Osteocyte (in vitro differentiated cells): Measurements from ENCODE around the gene PAX5. TPM values are rescaled to one million over a fixed set of nuclear protein-coding genes. Genes with fewer than 3 reads are reported as not detected.

Experiments used
- DNase-seq: peaks from one replicate; pipeline ENCODE4 v3.0.0; 2021; ENCODE audit warnings: mixed read lengths; ENCODE audit not compliant: unreplicated experiment; ENCODE audit errors: extremely low spot score
- H3K27ac Mint-ChIP-seq: one replicate; pipeline ENCODE4 v1.8.0; 2021; ENCODE audit warnings: mild to moderate bottlenecking, mixed read lengths; ENCODE audit not compliant: unreplicated experiment
- H3K27me3 Mint-ChIP-seq: one replicate; pipeline ENCODE4 v1.8.0; 2021; ENCODE audit warnings: mixed read lengths; ENCODE audit not compliant: unreplicated experiment
- H3K36me3 Mint-ChIP-seq: one replicate; pipeline ENCODE4 v1.8.0; 2021; ENCODE audit warnings: mixed read lengths; ENCODE audit not compliant: unreplicated experiment
- H3K4me1 Mint-ChIP-seq: one replicate; pipeline ENCODE4 v1.8.0; 2021; ENCODE audit warnings: mixed read lengths; ENCODE audit not compliant: unreplicated experiment
- H3K4me3 Mint-ChIP-seq: one replicate; pipeline ENCODE4 v1.8.0; 2021; ENCODE audit warnings: mild to moderate bottlenecking, moderate library complexity, mixed read lengths; ENCODE audit not compliant: unreplicated experiment
- H3K9me3 Mint-ChIP-seq: one replicate; pipeline ENCODE4 v1.8.0; 2021; ENCODE audit warnings: mixed read lengths; ENCODE audit not compliant: unreplicated experiment
- total RNA-seq: library from RNA; stranded (reverse); gene quantifications from 2 replicates; pipeline ENCODE4 v1.2.1, GENCODE V29; 2021
- TF ChIP-seq, protein P1 (sequence below): fragments of 200-600 bp; sonication (generic); IDR thresholded peaks from 2 replicates; pipeline ENCODE4 v1.5.0; 2021; ENCODE audit warnings: antibody characterized with exemption, mild to moderate bottlenecking, moderate library complexity

PAX5 gene
- total RNA-seq, 1 donor from 2014 or later: not detected

DNA sequence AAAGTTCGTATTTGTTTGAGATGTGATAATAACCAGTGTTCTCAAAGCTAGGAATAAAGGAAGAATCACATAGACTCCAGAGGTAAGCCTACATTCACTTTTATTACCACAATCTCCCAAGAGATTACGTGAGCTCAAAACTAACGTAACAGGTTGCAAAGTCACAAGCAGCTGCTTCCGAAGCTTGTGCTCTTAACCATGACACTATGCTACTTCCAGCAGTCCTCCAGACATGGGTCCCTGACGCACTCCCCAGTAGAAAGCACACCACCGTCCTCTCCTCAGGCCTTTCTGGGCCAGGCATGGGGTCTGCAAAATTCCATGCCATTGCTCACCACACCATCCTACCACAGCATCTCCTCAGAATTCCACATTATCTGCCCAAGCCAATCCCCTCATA, 84.6 kb downstream of the PAX5 start:
- no peaks in the 10 kb centered on the region for H3K36me3 Mint-ChIP-seq
- H3K4me3 Mint-ChIP-seq: no peak overlapping the region
- H3K4me1 Mint-ChIP-seq: no peaks in the 10 kb centered on the region
- peaks cover 72% of the 10 kb centered on the region for H3K27me3 Mint-ChIP-seq
- no peak overlapping the region for H3K27ac Mint-ChIP-seq
- TF ChIP-seq, protein P1, sequence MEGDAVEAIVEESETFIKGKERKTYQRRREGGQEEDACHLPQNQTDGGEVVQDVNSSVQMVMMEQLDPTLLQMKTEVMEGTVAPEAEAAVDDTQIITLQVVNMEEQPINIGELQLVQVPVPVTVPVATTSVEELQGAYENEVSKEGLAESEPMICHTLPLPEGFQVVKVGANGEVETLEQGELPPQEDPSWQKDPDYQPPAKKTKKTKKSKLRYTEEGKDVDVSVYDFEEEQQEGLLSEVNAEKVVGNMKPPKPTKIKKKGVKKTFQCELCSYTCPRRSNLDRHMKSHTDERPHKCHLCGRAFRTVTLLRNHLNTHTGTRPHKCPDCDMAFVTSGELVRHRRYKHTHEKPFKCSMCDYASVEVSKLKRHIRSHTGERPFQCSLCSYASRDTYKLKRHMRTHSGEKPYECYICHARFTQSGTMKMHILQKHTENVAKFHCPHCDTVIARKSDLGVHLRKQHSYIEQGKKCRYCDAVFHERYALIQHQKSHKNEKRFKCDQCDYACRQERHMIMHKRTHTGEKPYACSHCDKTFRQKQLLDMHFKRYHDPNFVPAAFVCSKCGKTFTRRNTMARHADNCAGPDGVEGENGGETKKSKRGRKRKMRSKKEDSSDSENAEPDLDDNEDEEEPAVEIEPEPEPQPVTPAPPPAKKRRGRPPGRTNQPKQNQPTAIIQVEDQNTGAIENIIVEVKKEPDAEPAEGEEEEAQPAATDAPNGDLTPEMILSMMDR: no peak
- H3K9me3 Mint-ChIP-seq: no peaks in the 10 kb centered on the region
- no peak for DNase-seq

DNA sequence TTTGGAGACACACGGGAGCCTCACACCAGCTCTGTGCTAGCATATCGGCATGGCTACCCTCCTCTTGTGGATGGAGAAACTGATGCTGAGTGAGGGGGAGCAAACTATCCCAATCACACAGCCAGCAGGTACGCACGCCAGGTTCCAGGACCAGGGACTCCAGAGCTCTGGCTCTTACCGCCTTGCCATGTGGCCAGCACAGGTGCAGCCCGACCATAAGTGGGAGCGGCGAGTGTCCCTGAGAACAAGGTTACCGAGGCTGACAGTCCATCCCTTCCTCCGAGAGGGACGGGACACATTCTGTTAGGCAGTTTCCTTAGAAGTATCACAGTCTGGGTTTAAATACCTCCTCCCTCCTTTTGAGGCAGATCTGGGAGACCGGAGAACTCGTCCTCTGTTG, 86.0 kb downstream of the PAX5 start:
- no peaks in the 10 kb centered on the region for H3K36me3 Mint-ChIP-seq

DNA sequence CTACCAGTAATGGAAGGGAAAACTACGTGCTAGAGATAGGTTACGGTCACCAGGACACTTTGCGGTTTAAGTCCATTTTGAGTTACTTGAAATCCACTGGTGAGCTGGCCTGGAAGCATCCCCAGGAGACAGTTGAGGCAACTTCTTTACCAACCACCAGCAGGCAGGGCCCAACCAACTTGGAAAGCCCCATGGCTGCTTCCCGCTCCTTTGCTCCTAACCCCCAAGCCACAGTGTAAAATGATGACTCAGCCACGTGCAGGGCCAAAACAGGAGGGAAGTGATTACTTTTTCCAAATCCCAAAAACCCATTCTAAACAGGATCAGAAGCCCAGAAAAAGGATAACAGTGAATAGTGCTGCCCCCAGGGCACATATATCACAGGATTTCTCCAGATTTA, 87.4 kb downstream of the PAX5 start:
- H3K4me3 Mint-ChIP-seq: no peak overlapping the region
- H3K27ac Mint-ChIP-seq: no peak overlapping the region
- DNase-seq: no peak
- H3K4me1 Mint-ChIP-seq: no peaks in the 10 kb centered on the region
- no peaks in the 10 kb centered on the region for H3K9me3 Mint-ChIP-seq
- no peaks in the 10 kb centered on the region for H3K36me3 Mint-ChIP-seq
- TF ChIP-seq, protein P1: no peak
- peaks cover 55% of the 10 kb centered on the region for H3K27me3 Mint-ChIP-seq

More for the DNA sequence above, 86.0 kb downstream of the PAX5 start:
- no peak for DNase-seq
- no peak overlapping the region for H3K4me3 Mint-ChIP-seq
- H3K27ac Mint-ChIP-seq: no peak overlapping the region
- H3K4me1 Mint-ChIP-seq: no peaks in the 10 kb centered on the region
- no peaks in the 10 kb centered on the region for H3K9me3 Mint-ChIP-seq
- peaks cover 65% of the 10 kb centered on the region for H3K27me3 Mint-ChIP-seq
- TF ChIP-seq, protein P1: no peak

DNA sequence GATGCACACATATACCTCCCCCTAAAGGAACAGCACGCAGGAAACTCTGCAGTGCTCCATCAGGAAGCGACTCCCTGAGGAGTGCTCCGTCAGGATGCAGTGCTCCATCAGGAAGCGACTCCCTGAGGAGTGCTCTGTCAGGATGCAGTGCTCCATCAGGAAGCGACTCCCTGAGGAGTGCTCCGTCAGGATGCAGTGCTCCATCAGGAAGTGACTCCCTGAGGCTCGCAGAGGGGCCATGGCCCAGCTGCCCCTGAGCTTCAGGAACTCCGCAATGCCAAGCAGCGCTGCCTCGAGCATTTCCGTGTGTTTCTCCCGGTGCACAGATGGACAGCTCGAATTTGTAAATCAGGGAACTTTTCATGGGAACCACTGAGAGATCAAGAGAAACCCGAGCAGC, 88.1 kb downstream of the PAX5 start:
- no peak for DNase-seq
- no peak overlapping the region for H3K4me3 Mint-ChIP-seq
- no peaks in the 10 kb centered on the region for H3K36me3 Mint-ChIP-seq
- no peaks in the 10 kb centered on the region for H3K9me3 Mint-ChIP-seq
- peaks cover 50% of the 10 kb centered on the region for H3K27me3 Mint-ChIP-seq
- H3K27ac Mint-ChIP-seq: no peak overlapping the region
- TF ChIP-seq, protein P1: no peak
- H3K4me1 Mint-ChIP-seq: no peaks in the 10 kb centered on the region

DNA sequence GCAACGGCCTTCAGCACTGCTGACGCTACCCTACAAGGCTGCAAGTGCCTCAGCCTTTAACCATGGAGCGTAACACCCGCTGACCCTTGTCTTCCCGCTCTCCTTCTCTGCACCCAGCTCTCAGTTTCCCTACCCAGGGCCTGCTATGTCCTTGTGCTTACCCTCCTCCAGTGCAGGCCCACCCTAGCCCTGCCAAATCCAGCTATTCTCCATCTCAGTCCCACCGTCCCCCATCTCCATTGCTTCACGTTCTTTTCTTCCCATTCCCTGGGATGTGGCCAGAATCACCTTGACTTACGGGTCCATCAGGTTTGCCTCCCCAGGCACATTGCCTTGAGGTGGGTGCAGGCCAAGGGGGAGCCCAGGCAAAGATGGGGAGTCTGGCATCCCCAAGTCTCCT, 91.2 kb downstream of the PAX5 start:
- Mint-ChIP-seq H3K4me1 (no peaks in the 10 kb centered on the region), H3K36me3 (no peaks in the 10 kb centered on the region), H3K27me3 (peaks cover 39% of the 10 kb centered on the region), H3K9me3 (no peaks in the 10 kb centered on the region), H3K4me3 (no peak overlapping the region), H3K27ac (no peak overlapping the region)
- peak; percentile 65 for DNase-seq
- TF ChIP-seq, protein P1: no peak
